ENCODE results near the gene CELF1. TPM values are rescaled to one million over a fixed set of nuclear protein-coding genes. Genes with fewer than 3 reads are reported as not detected.

The CELF1 gene
- total RNA-seq, 4 donors from 2014 or later: 87.3 to 144 (median 111) TPM

GRCh38 chr11:47415949-47416472 lies 136.9 kb downstream of the CELF1 start:
- TF ChIP-seq POLR2A (IDR thresholded peaks at IDR 0.05): peak in 1 of 2 donors; percentile 23
- TF ChIP-seq CTCF (IDR thresholded peaks at IDR 0.05): no peak
- H3K9me3 ChIP-seq: no peaks in the 10 kb centered on the region
- 10 to 13% methylated on average over 8 to 10 of the region's 13 CpGs for WGBS, 2 donors
- peak overlapping the region; percentile 70 to 93 (median 83) for H3K27ac ChIP-seq
- H3K36me3 ChIP-seq: peaks cover 46 to 50% of the 10 kb centered on the region in 2 donors
- DNase-seq: peak; percentile 98
- no peak overlapping the region for H3K4me3 ChIP-seq (replicated peaks in 1 of 3)
- no peaks in the 10 kb centered on the region for H3K27me3 ChIP-seq
- H3K4me1 ChIP-seq: peaks cover 16 to 35% of the 10 kb centered on the region in 2 donors
- intact Hi-C loops (cut with DNase I): no loop called here

Small RNA genes lying within 50 kb of the gene (small RNA-seq; reads per million reads assigned to genes)
- gene RN7SL652P (not detected), gene RNU5E-10P (not detected)

Other genes starting within 250 kb of the CELF1 start
- not detected for gene MYBPC3, start 200.4 kb downstream of the CELF1 start, total RNA-seq
- gene SPI1, start 174.6 kb downstream of the CELF1 start, total RNA-seq: 10 to 100 TPM in 1 of 4 donors, 1 to 10 TPM in 3; 4.8 to 18.0 (median 5.8) TPM
- gene SLC39A13, start 144.5 kb downstream of the CELF1 start, total RNA-seq: 10 to 100 TPM; 51.3 to 84.3 (median 66.8) TPM
- 100 to 1,000 TPM in 2 of 4 donors, 10 to 100 TPM in 2; 92.7 to 240 (median 123) TPM for gene PSMC3, start 126.7 kb downstream of the CELF1 start, total RNA-seq
- gene RAPSN, start 104.0 kb downstream of the CELF1 start, total RNA-seq: under 1 TPM in 1 of 4 donors, not detected in 3; 0.67 TPM
- gene PTPMT1, start 12.5 kb upstream of the CELF1 start, total RNA-seq: 100 to 1,000 TPM in 3 of 4 donors, 10 to 100 TPM in 1; 93.9 to 149 (median 125) TPM
- gene KBTBD4, start 25.8 kb upstream of the CELF1 start, total RNA-seq: 10 to 100 TPM; 22.8 to 34.5 (median 30.7) TPM
- 10 to 100 TPM; 42.6 to 84.3 (median 81.2) TPM for gene NDUFS3, start 25.9 kb upstream of the CELF1 start, total RNA-seq
- gene FAM180B, start 33.5 kb upstream of the CELF1 start, total RNA-seq: 1 to 10 TPM in 3 of 4 donors, under 1 TPM in 1; 0.83 to 3.1 (median 1.4) TPM
- gene C1QTNF4, start 41.3 kb upstream of the CELF1 start, total RNA-seq: 1 to 10 TPM; 1.1 to 3.7 (median 1.9) TPM
- 100 to 1,000 TPM in 1 of 4 donors, 10 to 100 TPM in 3; 70.3 to 126 (median 82.2) TPM for gene MTCH2, start 89.4 kb upstream of the CELF1 start, total RNA-seq
- 1 to 10 TPM in 1 of 4 donors, under 1 TPM in 3; 0.59 to 1.1 (median 0.87) TPM for gene AGBL2, start 162.2 kb upstream of the CELF1 start, total RNA-seq
- 100 to 1,000 TPM; 156 to 232 (median 194) TPM for gene FNBP4, start 214.2 kb upstream of the CELF1 start, total RNA-seq

Measured in thyroid gland (tissue), 4 donors.